K562 (cell line): ENCODE data around the gene FAR1. TPM values are rescaled to one million over a fixed set of nuclear protein-coding genes. Genes with fewer than 3 reads are reported as not detected.
A peak's percentile ranks its signal among the peaks of the same experiment; 100 is the strongest.

ENCODE experiments used
- ATAC-seq: fragments of 200-7000 bp; cut with Tn5 transposase; 3 replicates; pipeline ENCODE4 v1.9.1; 2020; ENCODE audit warnings: moderate library complexity
- BruUV-seq: library from RNA; stranded (reverse); fragments of 400-500 nt; replicated peaks from 2 replicates; lab custom pipeline; 2021; lab: Mats Ljungman, UMichigan
- CTCF ChIA-PET: fragments of 300-600 bp; formaldehyde crosslinking; extraction: SDS; loops from one replicate; lab custom pipeline; 2021; ENCODE audit warnings: low intra/inter-chr PET ratio; lab: Yijun Ruan, JAX
- POLR2A ChIA-PET: fragments of 300-600, 350-650 bp; sonication (Branson Sonifier 250); formaldehyde crosslinking; extraction: SDS; loops from one replicate; lab custom pipeline; 2021; ENCODE audit warnings: antibody characterized with exemption, inconsistent platforms; lab: Yijun Ruan, JAX
- DNase-seq, 4 experiments: peaks; one replicate each; pipeline versions ENCODE4 v3.0.0 to v3.0.0-alpha.2; 2011 to 2018; ENCODE audit warnings: low spot score in 3 of 4, mixed read lengths in 3 of 4; ENCODE audit errors: extremely low read depth in 1 of 4
- FAIRE-seq: peaks from 2 replicates; lab custom pipeline; 2011; peaks lifted over from hg19 to GRCh38; lab: Jason Lieb, UNC
- H2AFZ ChIP-seq: 2 replicates; pipeline ENCODE4 v1.6.0; 2011; ENCODE audit warnings: low read depth, low read length, control low read depth, inconsistent platforms
- H3K27ac ChIP-seq: fragments of 200-600 bp; 3 replicates; pipeline ENCODE4 v1.8.0; 2011; ENCODE audit warnings: low read depth, mild to moderate bottlenecking, control low read depth, inconsistent platforms, low read length, moderate library complexity, mixed read lengths; ENCODE audit errors: extremely low read depth
- H3K27me3 ChIP-seq, 2 experiments: fragments of 300-600 bp in 1 of 2; 2 replicates in 1 of 2; 3 replicates in 1 of 2; pipeline versions ENCODE4 v1.6.0 to v1.8.0; 2011; ENCODE audit warnings: inconsistent platforms in 2 of 2, low read length in 2 of 2, mild to moderate bottlenecking in 1 of 2, mixed read lengths in 1 of 2, moderate library complexity in 1 of 2; ENCODE audit not compliant: control insufficient read depth in 2 of 2, insufficient read depth in 2 of 2
- H3K36me3 ChIP-seq: fragments of 300-600 bp; 3 replicates; pipeline ENCODE4 v1.8.0; 2011; ENCODE audit warnings: mild to moderate bottlenecking, low read length, inconsistent platforms; ENCODE audit not compliant: control insufficient read depth, insufficient read depth
- H3K4me1 ChIP-seq, 2 experiments: fragments of 200-600 bp in 1 of 2; replicated peaks in 1 of 2; 2 replicates in 1 of 2; 3 replicates in 1 of 2; pipeline versions ENCODE4 v1.5.1 to v1.8.0; 2011; ENCODE audit warnings: inconsistent platforms in 2 of 2, low read length in 2 of 2, mild to moderate bottlenecking in 1 of 2, mixed read lengths in 1 of 2, moderate library complexity in 1 of 2; ENCODE audit not compliant: control insufficient read depth in 2 of 2, insufficient read depth in 2 of 2
- H3K4me2 ChIP-seq: 2 replicates; pipeline ENCODE4 v1.6.1; 2011; ENCODE audit warnings: low read length, control low read depth, inconsistent platforms, mixed read lengths; ENCODE audit not compliant: insufficient read depth
- H3K4me3 ChIP-seq: fragments of 200-600 bp; sonication (generic), shearing (Covaris generic); 2 replicates; pipeline ENCODE4 v1.5.1; 2016; ENCODE audit warnings: control low read depth, inconsistent platforms
- H3K79me2 ChIP-seq: fragments of 200-600 bp; 3 replicates; pipeline ENCODE4 v1.8.0; 2011; ENCODE audit warnings: low read length, inconsistent platforms; ENCODE audit not compliant: control insufficient read depth, insufficient read depth
- H3K9ac ChIP-seq, 2 experiments: 2 replicates each; pipeline versions ENCODE4 v1.6.0 to v1.6.1; 2011; ENCODE audit warnings: low read depth in 2 of 2, low read length in 2 of 2, control low read depth in 1 of 2, inconsistent platforms in 1 of 2, mild to moderate bottlenecking in 1 of 2, mixed read lengths in 1 of 2; ENCODE audit not compliant: insufficient read depth in 1 of 2
- H3K9me1 ChIP-seq: one replicate; pipeline ENCODE4 v1.6.0; 2011; ENCODE audit warnings: inconsistent platforms, mild to moderate bottlenecking, low read length, moderate library complexity; ENCODE audit not compliant: control insufficient read depth, insufficient read depth
- H3K9me3 ChIP-seq: replicated peaks from 2 replicates; pipeline ENCODE4 v1.5.1; 2011; ENCODE audit warnings: low read depth, low read length, inconsistent platforms; ENCODE audit not compliant: control insufficient read depth, insufficient read depth
- H4K20me1 ChIP-seq: replicated peaks from 2 replicates; pipeline ENCODE4 v1.6.1; 2011; ENCODE audit warnings: low read length, inconsistent platforms, mixed read lengths; ENCODE audit not compliant: control insufficient read depth, insufficient read depth
- MEIS2 ChIP-seq: fragments of 450-650 bp; IDR thresholded peaks from 2 replicates; pipeline ENCODE4 v1.6.1; 2014; ENCODE audit warnings: mild to moderate bottlenecking; ENCODE audit not compliant: partially characterized antibody
- PHB ChIP-seq: fragments of 250-450 bp; sonication (Bioruptor Pico); IDR thresholded peaks from 2 replicates; pipeline ENCODE4 v1.5.0; 2021
- PRDM10 ChIP-seq: fragments of 450-650 bp; IDR thresholded peaks from 2 replicates; pipeline ENCODE4 v1.6.1; 2018; ENCODE audit not compliant: partially characterized antibody
- ZNF121 ChIP-seq: sonication (generic); formaldehyde crosslinking; conservative IDR thresholded peaks from 2 replicates; pipeline ENCODE4 v1.8.0; 2022; ENCODE audit warnings: missing genetic modification reagents
- WGBS: fragments of 100-300 bp; shearing (Covaris generic); methylation state at CpG from one replicate; pipeline ENCODE4 v1.1.6; 2016; ENCODE audit warnings: low coverage, mixed read lengths; ENCODE audit not compliant: insufficient coverage; ENCODE audit errors: missing lambda C conversion rate; 5-methylcytosine and 5-hydroxymethylcytosine counted together
- in situ Hi-C: fragments of 300-500 bp; cut with MboI; formaldehyde crosslinking; loops from 4 replicates; pipeline ENCODE4 v1.15.0; 2018; ENCODE audit warnings: inconsistent platforms, mixed read lengths
- intact Hi-C: fragments of 100-400 bp; cut with micrococcal nuclease; formaldehyde crosslinking; loops from 2 replicates; pipeline ENCODE4 v1.14.2; 2022
- polyA plus RNA-seq, 8 experiments: library from polyadenylated mRNA; depleted of rRNA in 4 of 8; stranded (reverse) in 5 of 8; unstranded in 3 of 8; fragments of >200 nt; fragmentation: Nextera tagmentation in 2 of 8; fragmentation: Illumina TruSeq in 1 of 8; extraction: Ambion mirVana in 2 of 8; extraction: Trizol in 1 of 8; gene quantifications; 2 replicates each; pipeline versions ENCODE4 v1.2.1 to v1.2.3, GENCODE V29; 2011 to 2014; ENCODE audit warnings: inconsistent platforms in 1 of 8, missing spikeins in 1 of 8
- total RNA-seq, 7 experiments: library from RNA; depleted of rRNA in 6 of 7; stranded (reverse); fragments of >200 nt in 6 of 7; fragmentation: Illumina TruSeq in 2 of 7; extraction: Trizol in 2 of 7; gene quantifications; 2 replicates each; pipeline versions ENCODE4 v1.2.1 to v1.2.3, GENCODE V29; 2011 to 2021; ENCODE audit warnings: low replicate concordance in 1 of 7
- TF ChIP-seq, protein P1 (sequence below): conservative IDR thresholded peaks from 2 replicates; pipeline ENCODE4 v1.6.1; 2011; ENCODE audit warnings: low read depth, mild to moderate bottlenecking, low read length; ENCODE audit not compliant: control insufficient read depth
- TF ChIP-seq, protein P2 (sequence below): fragments of 450-650 bp; formaldehyde crosslinking; IDR thresholded peaks from 2 replicates; pipeline ENCODE4 v1.4.0; 2022; ENCODE audit warnings: missing genetic modification characterization

The FAR1 gene
- total and polyA plus RNA-seq, 9 of the 15 experiments (the other 6 are each of a cell fraction or from before 2014, with no cell fraction given) = 17.7 to 88.2 (median 52.6) TPM

- BruUV-seq = no TSS peak
- FAIRE-seq = peak; percentile 37
- peak overlapping the region; percentile 72 for H3K27ac ChIP-seq
- peak overlapping the region; percentile 93 for H3K4me2 ChIP-seq
- CTCF ChIA-PET = no interaction called here
- H3K79me2 ChIP-seq = peaks cover 62% of the 10 kb centered on the region
- H3K9me1 ChIP-seq = no peaks in the 10 kb centered on the region
- H3K4me3 ChIP-seq = peak overlapping the region; percentile 89
- in situ Hi-C loops (no loop called here), intact Hi-C loops (loop anchor here (2.0 to 10.0 kb wide), 2 partner anchors 29 to 205 kb away; partner anchors contain the start of gene BTBD10)
- POLR2A ChIA-PET = interaction anchor here (0.8 to 3.2 kb wide), 4 partner anchors 9 to 14 kb away, joined by 5 to 13 read pairs (median 6); no protein-coding TSS in a partner anchor
- H4K20me1 ChIP-seq = peaks cover 6% of the 10 kb centered on the region; the same call in 1 of the 2 replicates
- H3K9me3 ChIP-seq = peaks cover 6% of the 10 kb centered on the region; the same call in 1 of the 2 replicates
- DNase-seq = peak in 3 of 4 experiments; percentile 18 to 26 (median 21)
- WGBS = 9% methylated on average over 18 of the region's 18 CpGs
- H3K9ac ChIP-seq = peak overlapping the region; percentile 80 to 93
- no peak for ATAC-seq
- H2AFZ ChIP-seq = peak overlapping the region; percentile 42
- peaks cover 14 to 19% of the 10 kb centered on the region in 2 experiments for H3K4me1 ChIP-seq
- peaks cover 20% of the 10 kb centered on the region; the same call in 2 of the 3 replicates for H3K36me3 ChIP-seq
- H3K27me3 ChIP-seq = no peaks in the 10 kb centered on the region
- peak; percentile 80 for TF ChIP-seq PRDM10
- TF ChIP-seq, protein P1, sequence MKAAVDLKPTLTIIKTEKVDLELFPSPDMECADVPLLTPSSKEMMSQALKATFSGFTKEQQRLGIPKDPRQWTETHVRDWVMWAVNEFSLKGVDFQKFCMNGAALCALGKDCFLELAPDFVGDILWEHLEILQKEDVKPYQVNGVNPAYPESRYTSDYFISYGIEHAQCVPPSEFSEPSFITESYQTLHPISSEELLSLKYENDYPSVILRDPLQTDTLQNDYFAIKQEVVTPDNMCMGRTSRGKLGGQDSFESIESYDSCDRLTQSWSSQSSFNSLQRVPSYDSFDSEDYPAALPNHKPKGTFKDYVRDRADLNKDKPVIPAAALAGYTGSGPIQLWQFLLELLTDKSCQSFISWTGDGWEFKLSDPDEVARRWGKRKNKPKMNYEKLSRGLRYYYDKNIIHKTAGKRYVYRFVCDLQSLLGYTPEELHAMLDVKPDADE = no peak
- TF ChIP-seq MEIS2 = peak; percentile 2
- TF ChIP-seq PHB (CRISPR knock-in tag) = no peak
- TF ChIP-seq, protein P2, sequence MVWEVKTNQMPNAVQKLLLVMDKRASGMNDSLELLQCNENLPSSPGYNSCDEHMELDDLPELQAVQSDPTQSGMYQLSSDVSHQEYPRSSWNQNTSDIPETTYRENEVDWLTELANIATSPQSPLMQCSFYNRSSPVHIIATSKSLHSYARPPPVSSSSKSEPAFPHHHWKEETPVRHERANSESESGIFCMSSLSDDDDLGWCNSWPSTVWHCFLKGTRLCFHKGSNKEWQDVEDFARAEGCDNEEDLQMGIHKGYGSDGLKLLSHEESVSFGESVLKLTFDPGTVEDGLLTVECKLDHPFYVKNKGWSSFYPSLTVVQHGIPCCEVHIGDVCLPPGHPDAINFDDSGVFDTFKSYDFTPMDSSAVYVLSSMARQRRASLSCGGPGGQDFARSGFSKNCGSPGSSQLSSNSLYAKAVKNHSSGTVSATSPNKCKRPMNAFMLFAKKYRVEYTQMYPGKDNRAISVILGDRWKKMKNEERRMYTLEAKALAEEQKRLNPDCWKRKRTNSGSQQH (CRISPR knock-in tag) = no peak
- 0 out of 2 replicates have a peak, but pooled peaks have one; percentile 20 for TF ChIP-seq ZNF121 (CRISPR knock-in tag)
Observed at GRCh38 chr11:13669544-13670488, 1.3 kb downstream of the FAR1 start.
